KMS-11 (cell line): ENCODE results near the gene SPTA1.

Experiments
- H2AFZ ChIP-seq: fragments of 200-600 bp; sonication (generic); 2 replicates; pipeline ENCODE4 v1.6.1; 2016; ENCODE audit warnings: antibody characterized with exemption, mixed run types, low read depth
- H3K27ac ChIP-seq: fragments of 200-600 bp; sonication (generic); 2 replicates; pipeline ENCODE4 v1.6.1; 2016; ENCODE audit warnings: mild to moderate bottlenecking, mixed run types
- H3K27me3 ChIP-seq: fragments of 200-600 bp; sonication (generic); 2 replicates; pipeline ENCODE4 v1.6.1; 2017; ENCODE audit warnings: mild to moderate bottlenecking, low read depth, mixed run types, moderate library complexity; ENCODE audit not compliant: insufficient read depth
- H3K36me3 ChIP-seq: fragments of 200-600 bp; sonication (generic); 2 replicates; pipeline ENCODE4 v1.6.1; 2017; ENCODE audit warnings: mild to moderate bottlenecking, mixed run types; ENCODE audit not compliant: insufficient read depth
- H3K4me1 ChIP-seq: fragments of 200-600 bp; sonication (generic); 2 replicates; pipeline ENCODE4 v1.6.1; 2016; ENCODE audit warnings: mild to moderate bottlenecking, low read depth, mixed run types; ENCODE audit not compliant: poor library complexity, severe bottlenecking
- H3K4me2 ChIP-seq: fragments of 200-600 bp; sonication (generic); 2 replicates; pipeline ENCODE4 v1.7.0; 2016; ENCODE audit warnings: mild to moderate bottlenecking, mixed run types
- H3K4me3 ChIP-seq: fragments of 200-600 bp; sonication (generic); IDR thresholded peaks from 2 replicates; pipeline ENCODE4 v1.6.1; 2017; ENCODE audit warnings: low read depth, low read length, mixed read lengths; ENCODE audit not compliant: insufficient read depth
- H3K79me2 ChIP-seq: fragments of 200-600 bp; sonication (generic); 2 replicates; pipeline ENCODE4 v1.6.1; 2016; ENCODE audit warnings: low read depth, mixed run types; ENCODE audit not compliant: insufficient read depth
- H3K9ac ChIP-seq: fragments of 200-600 bp; sonication (generic); 2 replicates; pipeline ENCODE4 v1.6.1; 2016; ENCODE audit warnings: mild to moderate bottlenecking, mixed run types
- H4K20me1 ChIP-seq: fragments of 200-600 bp; sonication (generic); 2 replicates; pipeline ENCODE4 v1.6.1; 2016; ENCODE audit warnings: mild to moderate bottlenecking, mixed run types; ENCODE audit not compliant: insufficient read depth
- TF ChIP-seq, protein P1 (sequence below): fragments of 200-600 bp; sonication (generic); conservative IDR thresholded peaks from 2 replicates; pipeline ENCODE4 v1.6.1; 2017; ENCODE audit warnings: low read depth, mild to moderate bottlenecking, antibody characterized with exemption, low read length, moderate library complexity, mixed read lengths

SPTA1 gene

DNA sequence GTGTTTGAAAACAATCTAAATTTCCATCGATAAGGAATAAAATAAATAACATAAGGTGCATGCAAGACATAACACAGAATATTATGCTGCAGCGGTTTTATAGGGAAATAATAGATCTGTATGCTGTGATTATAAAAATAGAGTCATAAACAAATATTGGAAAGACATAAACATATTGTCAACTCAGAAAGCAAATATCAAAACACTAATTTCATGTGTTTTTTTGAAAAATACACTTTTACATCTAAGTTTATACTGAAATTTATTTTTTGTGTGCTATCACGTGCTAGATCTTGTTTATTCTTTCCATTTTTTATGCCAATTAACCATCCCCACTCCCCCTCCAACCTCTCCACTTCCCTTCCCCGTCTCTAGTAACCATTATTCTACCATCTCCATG lies 24.6 kb upstream of the SPTA1 start:
- no peaks in the 10 kb centered on the region for H3K27me3 ChIP-seq
- H2AFZ ChIP-seq, result no peak overlapping the region
- H4K20me1 ChIP-seq, result no peaks in the 10 kb centered on the region
- no peak overlapping the region for H3K4me3 ChIP-seq
- H3K27ac ChIP-seq, result no peak overlapping the region
- no peaks in the 10 kb centered on the region for H3K36me3 ChIP-seq
- H3K9ac ChIP-seq, result no peak overlapping the region
- peaks cover 7% of the 10 kb centered on the region for H3K4me1 ChIP-seq
- no peaks in the 10 kb centered on the region for H3K79me2 ChIP-seq
- no peak overlapping the region for H3K4me2 ChIP-seq
- TF ChIP-seq, protein P1, sequence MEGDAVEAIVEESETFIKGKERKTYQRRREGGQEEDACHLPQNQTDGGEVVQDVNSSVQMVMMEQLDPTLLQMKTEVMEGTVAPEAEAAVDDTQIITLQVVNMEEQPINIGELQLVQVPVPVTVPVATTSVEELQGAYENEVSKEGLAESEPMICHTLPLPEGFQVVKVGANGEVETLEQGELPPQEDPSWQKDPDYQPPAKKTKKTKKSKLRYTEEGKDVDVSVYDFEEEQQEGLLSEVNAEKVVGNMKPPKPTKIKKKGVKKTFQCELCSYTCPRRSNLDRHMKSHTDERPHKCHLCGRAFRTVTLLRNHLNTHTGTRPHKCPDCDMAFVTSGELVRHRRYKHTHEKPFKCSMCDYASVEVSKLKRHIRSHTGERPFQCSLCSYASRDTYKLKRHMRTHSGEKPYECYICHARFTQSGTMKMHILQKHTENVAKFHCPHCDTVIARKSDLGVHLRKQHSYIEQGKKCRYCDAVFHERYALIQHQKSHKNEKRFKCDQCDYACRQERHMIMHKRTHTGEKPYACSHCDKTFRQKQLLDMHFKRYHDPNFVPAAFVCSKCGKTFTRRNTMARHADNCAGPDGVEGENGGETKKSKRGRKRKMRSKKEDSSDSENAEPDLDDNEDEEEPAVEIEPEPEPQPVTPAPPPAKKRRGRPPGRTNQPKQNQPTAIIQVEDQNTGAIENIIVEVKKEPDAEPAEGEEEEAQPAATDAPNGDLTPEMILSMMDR, result no peak

DNA sequence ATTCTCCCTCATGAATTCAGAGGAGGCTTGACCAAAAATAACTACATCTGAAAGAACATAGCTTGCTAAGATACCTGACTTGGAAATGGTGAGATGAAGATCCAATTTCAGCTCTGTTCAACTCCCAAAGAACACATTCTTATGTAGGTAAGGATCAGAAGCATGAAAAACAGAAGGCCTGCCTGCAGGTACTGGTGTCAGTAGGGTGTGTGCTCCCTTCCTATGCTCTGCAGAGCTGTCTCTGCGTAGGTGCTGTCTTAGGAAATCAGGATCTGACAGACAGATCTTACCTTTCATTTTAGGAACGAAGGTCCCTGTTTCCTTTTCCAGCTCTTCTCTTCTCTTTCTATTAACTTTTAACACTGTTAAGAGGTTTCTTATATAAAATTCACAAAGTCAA lies 19.6 kb upstream of the SPTA1 start:
- no peaks in the 10 kb centered on the region for H3K79me2 ChIP-seq

DNA sequence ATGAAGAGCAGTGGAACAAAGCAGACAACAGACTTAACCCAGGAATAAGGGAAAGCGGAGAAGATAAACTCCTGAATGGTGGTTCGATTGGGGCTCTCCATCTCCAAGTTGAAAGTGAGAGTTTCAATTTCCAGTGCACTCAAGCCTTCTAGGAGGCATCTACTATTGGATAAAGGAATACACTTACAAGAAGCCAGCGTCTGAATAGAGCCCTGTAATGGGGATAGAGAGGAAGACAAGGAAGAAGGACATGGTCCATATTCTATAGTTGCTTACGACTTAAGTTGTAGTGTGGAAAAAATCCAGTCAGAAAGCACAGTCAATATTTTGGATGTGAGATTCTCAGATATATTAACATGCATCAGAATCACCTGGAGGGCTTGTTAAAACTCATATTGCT lies 14.0 kb upstream of the SPTA1 start, which contains the start of gene OR6K2:
OR6K2 (minus strand) TSS at position 101 of the 400 bp plus-strand sequence; CDS start at position 101, 0 bp downstream.
- Histone ChIP-seq H3K4me1 (no peaks in the 10 kb centered on the region), H3K27ac (no peak within 1 kb of the TSS), H2AFZ (no peak within 1 kb of the TSS), H3K4me3 (no peak within 1 kb of the TSS), H3K9ac (no peak within 1 kb of the TSS), H3K36me3 (no peaks in the 10 kb centered on the region), H3K79me2 (no peaks in the 10 kb centered on the region), H3K27me3 (no peaks in the 10 kb centered on the region), H3K4me2 (no peak within 1 kb of the TSS), H4K20me1 (no peaks in the 10 kb centered on the region)
- TF ChIP-seq, protein P1, result no peak

More for the DNA sequence above, 19.6 kb upstream of the SPTA1 start:
- no peak overlapping the region for H3K9ac ChIP-seq
- no peaks in the 10 kb centered on the region for H3K27me3 ChIP-seq
- H2AFZ ChIP-seq, result no peak overlapping the region
- H3K4me3 ChIP-seq, result no peak overlapping the region
- TF ChIP-seq, protein P1, result no peak
- H3K27ac ChIP-seq, result no peak overlapping the region
- no peak overlapping the region for H3K4me2 ChIP-seq
- H4K20me1 ChIP-seq, result no peaks in the 10 kb centered on the region
- no peaks in the 10 kb centered on the region for H3K4me1 ChIP-seq
- H3K36me3 ChIP-seq, result no peaks in the 10 kb centered on the region

DNA sequence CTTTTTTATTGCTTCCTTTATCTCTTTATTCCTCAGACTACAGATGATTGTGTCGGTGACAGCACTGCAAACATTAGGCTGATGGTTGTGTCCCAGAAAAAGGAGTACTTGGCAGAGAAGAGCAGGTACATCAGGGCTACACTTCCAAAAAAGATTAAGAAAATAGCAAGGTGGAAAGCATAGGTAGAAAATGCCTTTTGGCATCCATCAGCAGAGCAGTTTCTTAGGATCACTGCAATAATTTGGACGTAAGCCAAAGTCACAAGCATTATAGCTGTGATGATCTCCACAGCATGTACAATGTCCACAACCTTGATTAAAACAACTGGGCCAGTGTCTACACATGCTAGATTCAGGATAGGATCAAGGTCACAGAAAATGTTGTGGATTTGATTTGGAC lies 8.1 kb upstream of the SPTA1 start:
- Histone ChIP-seq H3K4me2 (no peak overlapping the region), H3K4me1 (no peaks in the 10 kb centered on the region), H3K27me3 (no peaks in the 10 kb centered on the region), H4K20me1 (no peaks in the 10 kb centered on the region), H3K27ac (no peak overlapping the region), H3K36me3 (no peaks in the 10 kb centered on the region), H3K4me3 (no peak overlapping the region), H3K79me2 (no peaks in the 10 kb centered on the region), H3K9ac (no peak overlapping the region), H2AFZ (no peak overlapping the region)
- TF ChIP-seq, protein P1, result no peak
